Ishikawa (cell line): ENCODE measurements around the gene ISCA2.

Experiments
- CREB1 ChIP-seq: IDR thresholded peaks from 2 replicates; pipeline ENCODE4 v1.6.1; 2012; ENCODE audit warnings: low read depth
- EGR1 ChIP-seq: IDR thresholded peaks from 2 replicates; pipeline ENCODE4 v1.6.1; 2012

- TF ChIP-seq EGR1 (no peak), CREB1 (no peak)
Measured at GRCh38 chr14:74492776-74493342, 706 bp upstream of the ISCA2 start, which contains the start of gene NPC2.
